Activated CD4-positive, alpha-beta memory T cell treated with anti-CD3 and anti-CD28 coated beads for 36 hours (primary cell): Measurements from ENCODE around the gene ZNF254. TPM values are rescaled to one million over a fixed set of nuclear protein-coding genes. Genes with fewer than 3 reads are reported as not detected.

Experiments used
- CTCF ChIA-PET: fragments of 350-600 bp; sonication (Branson Sonifier 250); formaldehyde crosslinking; loops from one replicate; lab custom pipeline; 2021; ENCODE audit warnings: antibody characterized with exemption, inconsistent platforms; lab: Charles Lee
- POLR2A ChIA-PET: fragments of 350-600 bp; sonication (Branson Sonifier 250); formaldehyde crosslinking; loops from one replicate; lab custom pipeline; 2021; ENCODE audit warnings: antibody characterized with exemption; lab: Charles Lee
- DNase-seq: peaks from one replicate; pipeline ENCODE4 v3.0.0-alpha.2; 2020
- H3K27ac Mint-ChIP-seq: one replicate; pipeline ENCODE4 v1.8.0; 2021; ENCODE audit warnings: mixed read lengths
- H3K27me3 Mint-ChIP-seq: one replicate; pipeline ENCODE4 v1.8.0; 2021; ENCODE audit warnings: mixed read lengths
- H3K36me3 Mint-ChIP-seq: one replicate; pipeline ENCODE4 v1.8.0; 2021; ENCODE audit warnings: mixed read lengths
- H3K4me1 Mint-ChIP-seq: one replicate; pipeline ENCODE4 v1.8.0; 2021; ENCODE audit warnings: low read depth, mixed read lengths
- H3K4me3 Mint-ChIP-seq: one replicate; pipeline ENCODE4 v1.8.0; 2021; ENCODE audit warnings: mild to moderate bottlenecking, mixed read lengths
- H3K9me3 Mint-ChIP-seq: one replicate; pipeline ENCODE4 v1.8.0; 2021; ENCODE audit warnings: mixed read lengths
- intact Hi-C: fragments of 100-400 bp; cut with micrococcal nuclease; formaldehyde crosslinking; loops from one replicate; pipeline ENCODE4 v1.15.1; 2023
- total RNA-seq, 2 experiments: library from RNA; stranded (reverse); gene quantifications; one replicate each; pipeline ENCODE4 v1.2.3, GENCODE V29; 2021

The ZNF254 gene
- total RNA-seq, 2 experiments from 2014 or later: 6.7 to 7.7 TPM

- DNase-seq: no peak
- ChIA-PET CTCF (no interaction called here), POLR2A (no interaction called here)
- peaks cover 18% of the 10 kb centered on the region for H3K36me3 Mint-ChIP-seq
- intact Hi-C loops: no loop called here
- peaks cover 81% of the 10 kb centered on the region for H3K9me3 Mint-ChIP-seq
- H3K4me1 Mint-ChIP-seq: no peaks in the 10 kb centered on the region
- H3K27me3 Mint-ChIP-seq: no peaks in the 10 kb centered on the region
- no peak overlapping the region for H3K4me3 Mint-ChIP-seq
- H3K27ac Mint-ChIP-seq: no peak overlapping the region
Observed at GRCh38 chr19:24159707-24160106, 72.7 kb downstream of the ZNF254 start.

DNA sequence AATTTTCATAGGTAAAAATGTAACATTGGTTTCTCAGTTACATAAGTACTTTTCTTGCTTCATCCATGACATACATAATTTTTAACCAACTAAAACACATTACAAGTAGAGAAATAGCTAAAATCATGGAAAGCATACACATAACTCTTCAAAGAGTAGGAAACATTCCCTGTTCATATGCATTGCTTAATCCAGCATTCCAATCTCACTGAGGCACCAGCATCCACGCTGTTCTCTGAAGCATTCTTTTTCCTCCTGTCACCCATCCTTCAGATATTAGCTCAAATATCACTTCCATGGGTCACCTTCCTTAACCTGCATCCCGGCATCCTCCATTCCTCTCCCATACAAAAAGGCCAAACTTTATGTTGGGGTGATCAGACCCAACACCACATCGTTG is 79.1 kb downstream of the ZNF254 start:
- Mint-ChIP-seq H3K27me3 (no peaks in the 10 kb centered on the region), H3K4me3 (no peak overlapping the region)

GRCh38 chr19:24173882-24174281 is 86.9 kb downstream of the ZNF254 start:
- H3K27ac Mint-ChIP-seq: no peak overlapping the region
- no peaks in the 10 kb centered on the region for H3K27me3 Mint-ChIP-seq
- H3K4me3 Mint-ChIP-seq: no peak overlapping the region
- no peak for DNase-seq
- intact Hi-C loops: no loop called here
- H3K36me3 Mint-ChIP-seq: peaks cover 8% of the 10 kb centered on the region
- POLR2A ChIA-PET: no interaction called here
- no peaks in the 10 kb centered on the region for H3K4me1 Mint-ChIP-seq
- CTCF ChIA-PET: no interaction called here
- H3K9me3 Mint-ChIP-seq: peaks cover 37% of the 10 kb centered on the region

More for the DNA sequence above, 79.1 kb downstream of the ZNF254 start:
- CTCF ChIA-PET: interaction anchor here (0.9 kb wide), 1 partner anchor 11 kb away, joined by 3 read pairs; no protein-coding TSS in a partner anchor
- intact Hi-C loops: no loop called here
- H3K27ac Mint-ChIP-seq: no peak overlapping the region
- DNase-seq: no peak
- H3K36me3 Mint-ChIP-seq: peaks cover 8% of the 10 kb centered on the region
- H3K9me3 Mint-ChIP-seq: peaks cover 75% of the 10 kb centered on the region
- no peaks in the 10 kb centered on the region for H3K4me1 Mint-ChIP-seq
- POLR2A ChIA-PET: no interaction called here

- peaks cover 10% of the 10 kb centered on the region for H3K36me3 Mint-ChIP-seq
- H3K27ac Mint-ChIP-seq: no peak overlapping the region
- DNase-seq: no peak
- no peaks in the 10 kb centered on the region for H3K27me3 Mint-ChIP-seq
- ChIA-PET CTCF (no interaction called here), POLR2A (no interaction called here)
- no peaks in the 10 kb centered on the region for H3K4me1 Mint-ChIP-seq
- no peak overlapping the region for H3K4me3 Mint-ChIP-seq
- intact Hi-C loops: no loop called here
- H3K9me3 Mint-ChIP-seq: peaks cover 36% of the 10 kb centered on the region
Observed at GRCh38 chr19:24177686-24178085, 90.7 kb downstream of the ZNF254 start.

- POLR2A ChIA-PET: no interaction called here
- peaks cover 10% of the 10 kb centered on the region for H3K36me3 Mint-ChIP-seq
- CTCF ChIA-PET: no interaction called here
Observed at GRCh38 chr19:24178207-24178606, 91.2 kb downstream of the ZNF254 start.

More at GRCh38 chr19:24178207-24178606, 91.2 kb downstream of the ZNF254 start:
- H3K27ac Mint-ChIP-seq: no peak overlapping the region
- H3K4me3 Mint-ChIP-seq: no peak overlapping the region
- DNase-seq: no peak
- intact Hi-C loops: no loop called here
- no peaks in the 10 kb centered on the region for H3K4me1 Mint-ChIP-seq
- H3K27me3 Mint-ChIP-seq: no peaks in the 10 kb centered on the region
- peaks cover 35% of the 10 kb centered on the region for H3K9me3 Mint-ChIP-seq

Other genes starting within 250 kb of the ZNF254 start
- 10 to 100 TPM; 15.9 to 17.3 TPM for gene ZNF726, start 172.3 kb upstream of the ZNF254 start, total RNA-seq